HCT116 (cell line): ENCODE measurements around the gene TMEM186. TPM values are rescaled to one million over a fixed set of nuclear protein-coding genes. Genes with fewer than 3 reads are reported as not detected.
"Not testable (repeated sequence)": the region's sequence is repeated elsewhere in the genome, so short reads cannot be mapped to it uniquely, and the experiment has no call there.

Source experiments
- ATAC-seq: fragments of 200-7000 bp; cut with Tn5 transposase; 2 replicates; pipeline ENCODE4 v1.9.1; 2020; ENCODE audit warnings: mild to moderate bottlenecking, moderate library complexity
- BruUV-seq: library from RNA; stranded (reverse); fragments of 400-500 nt; replicated peaks from 2 replicates; lab custom pipeline; 2021; lab: Mats Ljungman, UMichigan
- CTCF ChIA-PET: fragments of 300-600 bp; sonication (Branson Sonifier 250); formaldehyde crosslinking; loops from one replicate; lab custom pipeline; 2021; ENCODE audit warnings: antibody characterized with exemption; lab: Charles Lee
- POLR2A ChIA-PET: fragments of 300-600, 350-600 bp; sonication (Branson Sonifier 250); formaldehyde crosslinking; loops from one replicate; lab custom pipeline; 2021; ENCODE audit warnings: antibody characterized with exemption; lab: Charles Lee
- RAD21 ChIA-PET, 2 experiments: fragments of 300-600 bp; sonication (Branson Sonifier 250); formaldehyde crosslinking; loops; one replicate each; lab custom pipeline; 2023; ENCODE audit warnings: low total read pairs in 2 of 2; ENCODE audit not compliant: uncharacterized antibody in 2 of 2, unreplicated experiment in 2 of 2, low non-redundant PET in 1 of 2; lab: Charles Lee
- DNase-seq: peaks from one replicate; pipeline ENCODE4 v3.0.0-alpha.2; 2010; ENCODE audit warnings: low read depth, low spot score
- H2AFZ ChIP-seq: fragments of 200-600 bp; shearing (Covaris generic), sonication (generic); 2 replicates; pipeline ENCODE4 v1.6.1; 2017; ENCODE audit warnings: low read depth, mixed run types, mixed read lengths, antibody characterized with exemption, low read length; ENCODE audit not compliant: poor library complexity, severe bottlenecking
- H3K27ac ChIP-seq: 2 replicates; pipeline ENCODE4 v1.5.1; 2012; ENCODE audit warnings: low read depth, low read length
- H3K27me3 ChIP-seq: fragments of 200-600 bp; sonication (generic); 2 replicates; pipeline ENCODE4 v1.6.1; 2016; ENCODE audit warnings: mixed run types, low read length, mixed read lengths; ENCODE audit not compliant: insufficient read depth
- H3K36me3 ChIP-seq, 2 experiments: fragments of 200-500 bp in 1 of 2; fragments of 200-600 bp in 1 of 2; sonication (Bioruptor generic) in 1 of 2; sonication (generic) in 1 of 2; 2 replicates each; pipeline versions ENCODE4 v1.5.1 to v1.6.1; 2014 to 2016; ENCODE audit warnings: low read length in 2 of 2, inconsistent platforms in 1 of 2, mixed read lengths in 1 of 2, mixed run types in 1 of 2; ENCODE audit not compliant: insufficient read depth in 2 of 2, control insufficient read depth in 1 of 2
- H3K4me1 ChIP-seq, 2 experiments: fragments of 200-600 bp in 1 of 2; sonication (generic) in 1 of 2; 2 replicates each; pipeline versions ENCODE4 v1.5.1 to v1.6.1; 2012 to 2017; ENCODE audit warnings: low read length in 2 of 2, inconsistent platforms in 1 of 2, mild to moderate bottlenecking in 1 of 2, mixed read lengths in 1 of 2, mixed run types in 1 of 2, moderate library complexity in 1 of 2; ENCODE audit not compliant: insufficient read depth in 2 of 2, control insufficient read depth in 1 of 2
- H3K4me2 ChIP-seq: fragments of 200-600 bp; sonication (generic); 2 replicates; pipeline ENCODE4 v1.6.1; 2017; ENCODE audit warnings: mixed run types, low read length, mixed read lengths
- H3K4me3 ChIP-seq, 2 experiments: fragments of 200-600 bp in 1 of 2; sonication (generic) in 1 of 2; replicated peaks in 1 of 2; 2 replicates each; pipeline ENCODE4 v1.5.1; 2011 to 2016; ENCODE audit warnings: low read length in 2 of 2, control low read depth in 1 of 2, low read depth in 1 of 2, mild to moderate bottlenecking in 1 of 2, mixed read lengths in 1 of 2, mixed run types in 1 of 2
- H3K79me2 ChIP-seq: fragments of 200-600 bp; sonication (generic); 2 replicates; pipeline ENCODE4 v1.6.1; 2017; ENCODE audit warnings: mild to moderate bottlenecking, mixed run types, low read length, moderate library complexity, mixed read lengths; ENCODE audit not compliant: insufficient read depth
- H3K9ac ChIP-seq: fragments of 200-600 bp; sonication (generic); 2 replicates; pipeline ENCODE4 v1.6.1; 2016; ENCODE audit warnings: low read length, mixed read lengths
- H3K9me2 ChIP-seq: fragments of 200-600 bp; sonication (generic), shearing (Covaris generic); 2 replicates; pipeline ENCODE4 v1.6.1; 2017; ENCODE audit warnings: mixed run types, mild to moderate bottlenecking, moderate library complexity; ENCODE audit not compliant: insufficient read depth
- H3K9me3 ChIP-seq, 2 experiments: fragments of 200-500 bp in 1 of 2; fragments of 200-600 bp in 1 of 2; sonication (Bioruptor generic) in 1 of 2; sonication (generic) in 1 of 2; 2 replicates each; pipeline ENCODE4 v1.6.1; 2014 to 2017; ENCODE audit warnings: low read length in 2 of 2, mixed read lengths in 2 of 2, inconsistent platforms in 1 of 2, low read depth in 1 of 2, mild to moderate bottlenecking in 1 of 2, mixed run types in 1 of 2, moderate library complexity in 1 of 2; ENCODE audit not compliant: control insufficient read depth in 1 of 2, insufficient read depth in 1 of 2
- H4K20me1 ChIP-seq: fragments of 200-600 bp; sonication (generic), shearing (Covaris generic); 2 replicates; pipeline ENCODE4 v1.6.1; 2017; ENCODE audit warnings: mixed run types, mild to moderate bottlenecking, moderate library complexity; ENCODE audit not compliant: insufficient read depth
- ATF3 ChIP-seq: IDR thresholded peaks from 2 replicates; pipeline ENCODE4 v1.6.1; 2012
- CBX3 ChIP-seq: IDR thresholded peaks from 2 replicates; pipeline ENCODE4 v1.6.1; 2012; ENCODE audit warnings: low read depth
- CTCF ChIP-seq, 3 experiments: fragments of 200-600 bp in 1 of 3; sonication (generic) in 1 of 3; IDR thresholded peaks in 2 of 3; conservative IDR thresholded peaks in 1 of 3; 2 replicates each; pipeline ENCODE4 v1.5.1; 2012 to 2017; ENCODE audit warnings: low read depth in 2 of 3, low read length in 2 of 3, antibody characterized with exemption in 1 of 3, borderline replicate concordance in 1 of 3, control low read depth in 1 of 3, mild to moderate bottlenecking in 1 of 3, mixed read lengths in 1 of 3, mixed run types in 1 of 3, moderate library complexity in 1 of 3; ENCODE audit not compliant: insufficient read depth in 1 of 3
- EZH2 ChIP-seq: fragments of 200-600 bp; sonication (generic); IDR thresholded peaks from 2 replicates; pipeline ENCODE4 v1.6.1; 2017; ENCODE audit warnings: antibody characterized with exemption, mixed run types
- REST ChIP-seq: IDR thresholded peaks from 2 replicates; pipeline ENCODE4 v1.6.1; 2012; ENCODE audit warnings: low read depth
- YY1 ChIP-seq: IDR thresholded peaks from 2 replicates; pipeline ENCODE4 v1.6.1; 2011; ENCODE audit warnings: low read length, low read depth, moderate library complexity, mild to moderate bottlenecking; ENCODE audit not compliant: insufficient replicate concordance; ENCODE audit errors: extremely low read depth
- ZFX ChIP-seq: fragments of 450-650 bp; IDR thresholded peaks from 2 replicates; pipeline ENCODE4 v1.6.1; 2017
- intact Hi-C: fragments of 100-400 bp; cut with micrococcal nuclease; formaldehyde crosslinking; loops from 2 replicates; pipeline ENCODE4 v1.10.0; 2022
- total RNA-seq: library from RNA; stranded (reverse); gene quantifications from one replicate; pipeline ENCODE4 v1.2.1, GENCODE V29; 2021; ENCODE audit not compliant: unreplicated experiment

The TMEM186 gene
- total RNA-seq, 1 experiment from 2014 or later = 14.0 TPM

- H3K27me3 ChIP-seq, H3K4me1 ChIP-seq, POLR2A ChIA-PET, H2AFZ ChIP-seq, H3K36me3 ChIP-seq, H3K9me2 ChIP-seq, H3K4me2 ChIP-seq, intact Hi-C loops, BruUV-seq, H4K20me1 ChIP-seq, DNase-seq, H3K4me3 ChIP-seq, CTCF ChIA-PET, H3K9ac ChIP-seq, RAD21 ChIA-PET, ATAC-seq, H3K27ac ChIP-seq, H3K9me3 ChIP-seq: not testable (repeated sequence)
- peaks cover 13% of the 10 kb centered on the region for H3K79me2 ChIP-seq
Observed at GRCh38 chr16:8837594-8837993, 40.2 kb upstream of the TMEM186 start.

- H3K9me2 ChIP-seq, ATAC-seq, H3K4me2 ChIP-seq, intact Hi-C loops, H3K4me1 ChIP-seq, H3K9me3 ChIP-seq, H2AFZ ChIP-seq, BruUV-seq, H3K4me3 ChIP-seq, POLR2A ChIA-PET, H3K27ac ChIP-seq, RAD21 ChIA-PET, H3K36me3 ChIP-seq, H4K20me1 ChIP-seq, CTCF ChIA-PET, H3K27me3 ChIP-seq, DNase-seq, H3K9ac ChIP-seq: not testable (repeated sequence)
- peaks cover 21% of the 10 kb centered on the region for H3K79me2 ChIP-seq
Observed at GRCh38 chr16:8836797-8837196, 39.4 kb upstream of the TMEM186 start.

- BruUV-seq = no TSS peak
- no peak for TF ChIP-seq CTCF (IDR thresholded peaks at IDR 0.05 in 2 of 3, conservative IDR thresholded peaks at IDR 0.05 in 1 of 3; ENCODE audit: borderline replicate concordance in 1 of 3, insufficient read depth in 1 of 3, low read depth in 2 of 3, low read length in 2 of 3)
- no peak for TF ChIP-seq CBX3
- no peak for TF ChIP-seq REST
- no peak for TF ChIP-seq YY1
- no peak for TF ChIP-seq ZFX
- TF ChIP-seq ATF3 = no peak
- TF ChIP-seq EZH2 = no peak
Observed at GRCh38 chr16:8832717-8833105, 35.3 kb upstream of the TMEM186 start.

More at GRCh38 chr16:8832717-8833105, 35.3 kb upstream of the TMEM186 start:
- CTCF ChIA-PET = no interaction called here
- H3K27ac ChIP-seq = no peak overlapping the region
- no peaks in the 10 kb centered on the region for H3K27me3 ChIP-seq
- ATAC-seq (no peak), DNase-seq (no peak)
- H2AFZ ChIP-seq = no peak overlapping the region
- RAD21 ChIA-PET = no interaction called here
- H3K79me2 ChIP-seq = peaks cover 56% of the 10 kb centered on the region
- H3K36me3 ChIP-seq = peaks cover 11 to 34% of the 10 kb centered on the region in 2 experiments; a peak in 3 of 4 replicates
- H3K9me3 ChIP-seq = no peaks in the 10 kb centered on the region
- no peaks in the 10 kb centered on the region for H3K4me1 ChIP-seq
- no peaks in the 10 kb centered on the region for H4K20me1 ChIP-seq
- H3K4me3 ChIP-seq = no peak overlapping the region
- no peak overlapping the region for H3K4me2 ChIP-seq
- no peaks in the 10 kb centered on the region for H3K9me2 ChIP-seq
- POLR2A ChIA-PET = no interaction called here
- intact Hi-C loops = no loop called here
- H3K9ac ChIP-seq = no peak overlapping the region
